Measurements from ENCODE around the gene NOX4. TPM values are rescaled to one million over a fixed set of nuclear protein-coding genes. Genes with fewer than 3 reads are reported as not detected.
"Not testable (repeated sequence)": the region's sequence is repeated elsewhere in the genome, so short reads cannot be mapped to it uniquely, and the experiment has no call there.

Gene NOX4
- total RNA-seq, 2 experiments from 2014 or later = not detected

- no peaks in the 10 kb centered on the region for H3K27me3 Mint-ChIP-seq
- H3K4me1 Mint-ChIP-seq = no peaks in the 10 kb centered on the region
- no peak overlapping the region for H3K27ac Mint-ChIP-seq
- H3K36me3 Mint-ChIP-seq = no peaks in the 10 kb centered on the region
- no peak overlapping the region for H3K4me3 Mint-ChIP-seq
- DNase-seq = no peak
- H3K9me3 Mint-ChIP-seq = no peaks in the 10 kb centered on the region
Measured at GRCh38 chr11:89436071-89436470, 55.1 kb downstream of the NOX4 start.

DNA sequence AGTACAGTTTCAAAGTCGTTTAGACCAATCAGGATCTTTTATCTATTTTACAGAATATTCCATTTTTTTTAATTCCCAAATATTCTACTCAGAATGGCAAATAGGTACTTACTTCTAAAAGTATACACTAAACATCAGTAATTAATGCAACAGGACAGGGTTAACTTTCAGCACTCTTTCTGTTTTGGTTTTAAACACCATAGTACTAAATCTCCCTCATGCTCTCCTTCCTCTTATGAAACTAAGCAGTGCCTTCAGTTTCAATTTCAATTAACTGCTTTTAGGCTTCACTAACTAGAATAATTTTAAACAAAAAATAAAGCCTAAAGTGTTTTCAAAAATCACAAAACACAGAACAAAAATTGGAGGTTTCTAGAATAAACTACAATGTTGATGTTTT lies 57.9 kb downstream of the NOX4 start:
- H3K9me3 Mint-ChIP-seq = peaks cover 3% of the 10 kb centered on the region
- H3K36me3 Mint-ChIP-seq = no peaks in the 10 kb centered on the region
- no peak for DNase-seq
- no peak overlapping the region for H3K27ac Mint-ChIP-seq
- H3K4me1 Mint-ChIP-seq = no peaks in the 10 kb centered on the region
- no peak overlapping the region for H3K4me3 Mint-ChIP-seq
- H3K27me3 Mint-ChIP-seq = no peaks in the 10 kb centered on the region

DNA sequence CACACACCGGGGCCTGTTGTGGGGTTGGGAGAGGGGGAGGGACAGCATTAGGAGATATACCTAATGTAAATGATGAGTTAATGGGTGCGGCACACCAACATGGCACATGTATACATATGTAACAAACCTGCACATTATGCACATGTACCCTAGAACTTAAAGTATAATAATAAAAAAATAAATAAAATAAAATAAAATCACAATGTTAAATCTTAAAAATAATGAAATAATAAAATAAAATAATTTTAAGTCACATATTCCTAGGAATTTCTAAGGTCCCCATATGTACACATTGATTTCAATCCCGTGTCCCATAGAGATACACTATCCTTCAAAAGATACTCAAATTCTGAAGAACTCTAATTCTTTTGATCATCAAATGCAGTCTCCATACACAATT lies 59.0 kb downstream of the NOX4 start:
- not testable (repeated sequence) for H3K4me1 Mint-ChIP-seq, H3K27ac Mint-ChIP-seq, H3K27me3 Mint-ChIP-seq, H3K36me3 Mint-ChIP-seq, H3K4me3 Mint-ChIP-seq, DNase-seq, H3K9me3 Mint-ChIP-seq

GRCh38 chr11:89426501-89426900 lies 64.7 kb downstream of the NOX4 start:
- not testable (repeated sequence) for H3K36me3 Mint-ChIP-seq, DNase-seq, H3K4me3 Mint-ChIP-seq, H3K27me3 Mint-ChIP-seq, H3K9me3 Mint-ChIP-seq, H3K27ac Mint-ChIP-seq, H3K4me1 Mint-ChIP-seq

GRCh38 chr11:89421718-89422117 lies 69.5 kb downstream of the NOX4 start:
- Mint-ChIP-seq H3K4me3 (no peak overlapping the region), H3K27ac (no peak overlapping the region), H3K36me3 (no peaks in the 10 kb centered on the region), H3K27me3 (no peaks in the 10 kb centered on the region), H3K9me3 (no peaks in the 10 kb centered on the region), H3K4me1 (no peaks in the 10 kb centered on the region)
- DNase-seq = no peak

DNA sequence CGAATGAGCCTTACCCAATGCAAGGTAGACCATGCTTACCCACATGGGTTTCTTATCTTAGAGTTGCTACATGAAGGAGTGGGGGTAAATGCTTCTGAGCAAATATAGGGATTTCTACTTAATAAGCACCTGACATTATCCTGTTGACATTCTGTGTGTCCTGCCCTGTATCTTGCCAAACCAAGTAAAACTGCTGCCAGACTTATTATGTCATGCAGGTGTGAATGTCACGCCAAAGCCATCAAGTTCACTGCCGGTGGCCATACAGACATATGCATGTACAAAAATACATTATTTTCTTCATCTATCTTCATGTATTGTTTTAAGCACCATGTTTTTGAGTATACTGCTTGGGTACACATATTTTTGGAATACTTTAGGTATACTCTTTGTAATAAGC lies 70.2 kb downstream of the NOX4 start:
- H3K9me3 Mint-ChIP-seq = no peaks in the 10 kb centered on the region
- no peak overlapping the region for H3K27ac Mint-ChIP-seq

DNA sequence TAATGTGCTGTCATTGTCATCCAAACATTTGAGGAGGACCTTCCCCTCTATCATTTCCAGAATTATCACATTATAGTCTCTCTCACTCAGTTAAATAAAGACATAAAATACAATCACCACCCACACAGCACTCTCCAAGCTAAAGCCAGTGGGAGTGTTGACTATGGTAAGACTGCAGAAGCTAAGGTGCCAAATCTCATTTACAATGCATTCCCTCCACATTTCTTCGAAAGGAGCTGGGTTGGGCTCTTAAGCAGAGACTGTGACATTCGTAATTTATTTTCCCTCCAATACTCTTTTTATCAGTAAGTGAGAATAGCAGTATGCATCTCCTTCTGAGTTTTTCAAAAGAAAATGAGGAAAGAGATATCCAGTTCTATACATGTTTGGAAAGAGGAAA lies 74.2 kb downstream of the NOX4 start:
- Mint-ChIP-seq H3K4me3 (no peak overlapping the region), H3K9me3 (no peaks in the 10 kb centered on the region), H3K27ac (no peak overlapping the region), H3K36me3 (no peaks in the 10 kb centered on the region), H3K4me1 (no peaks in the 10 kb centered on the region), H3K27me3 (no peaks in the 10 kb centered on the region)
- DNase-seq = no peak

More for the DNA sequence above, 70.2 kb downstream of the NOX4 start:
- no peaks in the 10 kb centered on the region for H3K27me3 Mint-ChIP-seq
- H3K4me3 Mint-ChIP-seq = no peak overlapping the region
- H3K36me3 Mint-ChIP-seq = no peaks in the 10 kb centered on the region
- no peak for DNase-seq
- H3K4me1 Mint-ChIP-seq = no peaks in the 10 kb centered on the region

GRCh38 chr11:89411112-89411511 lies 80.1 kb downstream of the NOX4 start:
- H3K4me1 Mint-ChIP-seq, H3K27ac Mint-ChIP-seq, H3K9me3 Mint-ChIP-seq, H3K27me3 Mint-ChIP-seq, H3K4me3 Mint-ChIP-seq, DNase-seq, H3K36me3 Mint-ChIP-seq: not testable (repeated sequence)

DNA sequence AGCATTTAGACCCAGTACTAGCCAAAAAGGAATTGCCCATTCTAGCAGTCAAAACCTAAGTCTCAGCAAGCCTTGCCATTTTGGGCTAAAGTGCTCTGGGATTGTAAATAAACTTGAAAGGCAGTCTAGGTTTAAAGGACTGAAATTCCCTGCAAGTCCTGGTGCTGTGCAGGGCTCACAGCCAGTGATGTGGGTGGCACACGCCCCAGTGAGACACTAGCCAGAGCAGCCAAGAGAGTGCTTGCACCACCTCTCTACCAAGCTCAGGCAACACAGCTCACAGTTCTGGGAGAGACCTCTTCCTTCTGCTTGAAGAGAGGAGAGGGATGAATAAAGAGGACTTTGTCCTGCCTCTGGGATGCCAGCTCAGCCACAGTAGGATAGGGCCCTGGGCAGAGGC lies 80.5 kb downstream of the NOX4 start:
- not testable (repeated sequence) for H3K4me1 Mint-ChIP-seq, H3K4me3 Mint-ChIP-seq

GRCh38 chr11:89408441-89408840 lies 82.7 kb downstream of the NOX4 start:
- not testable (repeated sequence) for DNase-seq, H3K9me3 Mint-ChIP-seq, H3K27ac Mint-ChIP-seq, H3K4me3 Mint-ChIP-seq, H3K4me1 Mint-ChIP-seq, H3K27me3 Mint-ChIP-seq, H3K36me3 Mint-ChIP-seq

More for the DNA sequence above, 80.5 kb downstream of the NOX4 start:
- not testable (repeated sequence) for H3K27me3 Mint-ChIP-seq, H3K27ac Mint-ChIP-seq, H3K36me3 Mint-ChIP-seq, DNase-seq, H3K9me3 Mint-ChIP-seq

DNA sequence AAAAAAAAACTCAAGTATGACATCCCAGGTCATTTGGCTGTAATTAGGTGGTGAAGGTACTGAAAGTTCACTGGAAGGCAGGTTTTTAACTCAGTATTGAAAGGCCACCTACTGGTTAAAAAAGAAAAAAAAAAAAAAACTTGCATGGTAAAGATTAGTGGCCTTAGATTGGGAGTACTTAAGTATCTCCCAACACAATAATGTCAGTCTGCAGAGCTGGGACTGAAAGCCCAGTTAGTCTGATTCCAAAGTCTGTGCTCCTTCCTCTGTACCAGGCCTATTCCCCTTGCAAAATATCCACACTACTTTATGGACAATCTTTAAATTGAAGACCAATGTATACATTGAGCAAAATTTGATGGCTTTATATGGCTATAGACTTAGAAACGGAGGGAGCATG lies 85.5 kb downstream of the NOX4 start:
- Mint-ChIP-seq H3K27ac (no peak overlapping the region), H3K27me3 (no peaks in the 10 kb centered on the region), H3K9me3 (no peaks in the 10 kb centered on the region), H3K4me3 (no peak overlapping the region), H3K36me3 (no peaks in the 10 kb centered on the region), H3K4me1 (no peaks in the 10 kb centered on the region)
- DNase-seq = no peak

GRCh38 chr11:89391654-89392053 lies 99.5 kb downstream of the NOX4 start:
- H3K9me3 Mint-ChIP-seq, H3K4me3 Mint-ChIP-seq, H3K27ac Mint-ChIP-seq, DNase-seq, H3K4me1 Mint-ChIP-seq, H3K36me3 Mint-ChIP-seq, H3K27me3 Mint-ChIP-seq: not testable (repeated sequence)

DNA sequence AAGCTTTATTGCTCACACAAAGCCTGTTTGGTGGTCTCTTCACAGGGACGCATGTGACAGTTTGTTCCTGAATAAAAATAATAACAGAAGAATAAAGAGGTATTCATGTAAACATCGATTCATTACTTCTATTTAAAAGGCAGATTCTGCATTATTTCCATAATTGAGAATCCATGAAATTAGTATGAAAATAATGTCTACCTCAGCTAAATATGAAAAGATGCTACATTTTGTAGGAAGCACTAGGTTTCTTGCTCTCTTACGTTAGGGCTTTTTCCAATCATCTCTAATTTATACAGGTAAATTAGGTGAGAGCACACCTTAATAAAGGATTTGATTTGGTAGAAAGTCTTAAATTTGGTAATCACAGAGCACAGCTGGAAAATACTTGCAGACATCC lies 103.7 kb downstream of the NOX4 start:
- not testable (repeated sequence) for H3K36me3 Mint-ChIP-seq, H3K9me3 Mint-ChIP-seq, H3K27me3 Mint-ChIP-seq, H3K4me3 Mint-ChIP-seq, H3K27ac Mint-ChIP-seq, DNase-seq, H3K4me1 Mint-ChIP-seq

- DNase-seq, H3K4me1 Mint-ChIP-seq, H3K9me3 Mint-ChIP-seq, H3K27ac Mint-ChIP-seq, H3K4me3 Mint-ChIP-seq, H3K27me3 Mint-ChIP-seq, H3K36me3 Mint-ChIP-seq: not testable (repeated sequence)
Measured at GRCh38 chr11:89382986-89383385, 108.2 kb downstream of the NOX4 start.

DNA sequence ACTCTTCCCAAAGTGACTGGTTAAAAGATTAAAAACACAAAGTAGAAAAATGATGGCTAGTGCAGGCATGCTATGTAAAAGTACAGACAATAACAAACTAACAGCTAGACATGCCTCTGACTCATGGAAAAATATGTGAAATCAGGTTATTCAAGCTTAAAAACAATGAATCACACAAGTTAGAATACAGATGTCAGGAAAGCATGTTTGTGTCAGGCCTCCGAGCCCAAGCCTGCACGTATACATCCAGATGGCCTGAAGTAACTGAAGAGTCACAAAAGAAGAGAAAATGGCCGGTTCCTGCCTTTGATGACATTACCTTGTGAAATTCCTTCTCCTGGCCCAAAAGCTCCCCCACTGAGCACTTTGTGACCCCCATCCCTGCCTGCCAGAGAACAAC lies 110.1 kb downstream of the NOX4 start:
- Mint-ChIP-seq H3K4me3 (no peak overlapping the region), H3K4me1 (no peaks in the 10 kb centered on the region), H3K9me3 (no peaks in the 10 kb centered on the region), H3K27ac (no peak overlapping the region), H3K27me3 (no peaks in the 10 kb centered on the region), H3K36me3 (no peaks in the 10 kb centered on the region)
- no peak for DNase-seq

GRCh38 chr11:89379976-89380771 lies 111.0 kb downstream of the NOX4 start:
- not testable (repeated sequence) for H3K4me3 Mint-ChIP-seq, H3K4me1 Mint-ChIP-seq, H3K9me3 Mint-ChIP-seq, DNase-seq, H3K36me3 Mint-ChIP-seq, H3K27ac Mint-ChIP-seq, H3K27me3 Mint-ChIP-seq

Measured in activated naive CD8-positive, alpha-beta T cell treated with anti-CD3 and anti-CD28 coated beads for 36 hours (primary cell).